CD8-positive, alpha-beta memory T cell (primary cell): ENCODE data around the gene PLXNB3. TPM values are rescaled to one million over a fixed set of nuclear protein-coding genes. Genes with fewer than 3 reads are reported as not detected.
A peak's percentile ranks its signal among the peaks of the same experiment; 100 is the strongest.

Experiments
- CTCF ChIA-PET: fragments of 350-600 bp; sonication (Branson Sonifier 250); formaldehyde crosslinking; loops from one replicate; lab custom pipeline; 2021; ENCODE audit warnings: antibody characterized with exemption; lab: Charles Lee
- POLR2A ChIA-PET: fragments of 350-600 bp; sonication (Branson Sonifier 250); formaldehyde crosslinking; loops from one replicate; lab custom pipeline; 2021; ENCODE audit warnings: antibody characterized with exemption; lab: Charles Lee
- DNase-seq, 5 donors: peaks; one replicate each; pipeline versions ENCODE4 v3.0.0 to v3.0.0-alpha.2; 2020 to 2022; ENCODE audit warnings: mixed read lengths in 1 of 5
- H3K27ac ChIP-seq: one replicate; pipeline ENCODE4 v1.7.0; 2013; ENCODE audit warnings: low read depth, mild to moderate bottlenecking, low read length, moderate library complexity
- H3K27me3 ChIP-seq: 2 replicates; pipeline ENCODE4 v1.7.0; 2013; ENCODE audit warnings: low read length, mild to moderate bottlenecking; ENCODE audit not compliant: insufficient read depth, poor library complexity, severe bottlenecking
- H3K36me3 ChIP-seq: 2 replicates; pipeline ENCODE4 v1.7.0; 2013; ENCODE audit warnings: mild to moderate bottlenecking, low read length, moderate library complexity; ENCODE audit not compliant: insufficient read depth
- H3K4me1 ChIP-seq: 2 replicates; pipeline ENCODE4 v1.7.0; 2013; ENCODE audit warnings: mild to moderate bottlenecking, low read length, moderate library complexity; ENCODE audit not compliant: insufficient read depth
- H3K4me3 ChIP-seq: 2 replicates; pipeline ENCODE4 v1.7.0; 2013; ENCODE audit warnings: mild to moderate bottlenecking, low read length
- H3K9me3 ChIP-seq: 2 replicates; pipeline ENCODE4 v1.7.0; 2013; ENCODE audit warnings: mild to moderate bottlenecking, low read length
- H3K27ac Mint-ChIP-seq, 8 donors: one replicate each; pipeline ENCODE4 v1.8.0; 2020 to 2021; ENCODE audit warnings: mixed read lengths in 8 of 8, mild to moderate bottlenecking in 6 of 8, inconsistent platforms in 3 of 8, moderate library complexity in 3 of 8
- H3K27me3 Mint-ChIP-seq, 2 donors: one replicate each; pipeline ENCODE4 v1.8.0; 2020 to 2021; ENCODE audit warnings: mixed read lengths in 2 of 2, mild to moderate bottlenecking in 1 of 2, moderate library complexity in 1 of 2
- H3K36me3 Mint-ChIP-seq, 3 donors: one replicate each; pipeline ENCODE4 v1.8.0; 2020 to 2021; ENCODE audit warnings: mixed read lengths in 3 of 3, inconsistent platforms in 1 of 3, mild to moderate bottlenecking in 1 of 3
- H3K4me1 Mint-ChIP-seq, 3 donors: one replicate each; pipeline ENCODE4 v1.8.0; 2020 to 2021; ENCODE audit warnings: mixed read lengths in 3 of 3, inconsistent platforms in 1 of 3, mild to moderate bottlenecking in 1 of 3
- H3K4me3 Mint-ChIP-seq, 7 donors: one replicate each; pipeline ENCODE4 v1.8.0; 2020 to 2021; ENCODE audit warnings: mixed read lengths in 7 of 7, mild to moderate bottlenecking in 6 of 7, moderate library complexity in 4 of 7, inconsistent platforms in 2 of 7
- H3K9me3 Mint-ChIP-seq, 5 donors: one replicate each; pipeline ENCODE4 v1.8.0; 2020 to 2022; ENCODE audit warnings: mixed read lengths in 5 of 5, mild to moderate bottlenecking in 3 of 5, moderate library complexity in 2 of 5, inconsistent platforms in 1 of 5
- polyA plus RNA-seq: library from polyadenylated mRNA; unstranded; fragments of 300-500 nt; fragmentation: Illumina TruSeq; gene quantifications from one replicate; pipeline ENCODE4 v1.2.3, GENCODE V29; 2021
- total RNA-seq, 2 experiments: library from RNA; stranded (reverse); gene quantifications; one replicate each; pipeline ENCODE4 v1.2.3, GENCODE V29; 2021

The PLXNB3 gene
- total and polyA plus RNA-seq, 3 experiments from 2014 or later = 0.51 to 0.57 TPM; not detected in 1

- DNase-seq = peak in 1 of 5 donors; percentile 26
- Histone ChIP-seq H3K4me1 (no peaks in the 10 kb centered on the region), H3K4me3 (no peak overlapping the region), H3K9me3 (no peaks in the 10 kb centered on the region), H3K27ac (no peak overlapping the region), H3K27me3 (no peaks in the 10 kb centered on the region), H3K36me3 (no peaks in the 10 kb centered on the region)
- CTCF ChIA-PET = no interaction called here
- no peak overlapping the region for H3K27ac Mint-ChIP-seq
- no peaks in the 10 kb centered on the region for H3K36me3 Mint-ChIP-seq
- peaks cover 0 to 9% (median 0%) of the 10 kb centered on the region in 3 donors for H3K4me1 Mint-ChIP-seq
- no peaks in the 10 kb centered on the region for H3K9me3 Mint-ChIP-seq
- POLR2A ChIA-PET = no interaction called here
- H3K4me3 Mint-ChIP-seq = no peak overlapping the region
- no peaks in the 10 kb centered on the region for H3K27me3 Mint-ChIP-seq
Measured at GRCh38 chrX:153769865-153770600, 6.0 kb downstream of the PLXNB3 start.

GRCh38 chrX:153770601-153771414 is 6.8 kb downstream of the PLXNB3 start:
- no peaks in the 10 kb centered on the region for H3K36me3 Mint-ChIP-seq
- POLR2A ChIA-PET = no interaction called here
- H3K27me3 Mint-ChIP-seq = no peaks in the 10 kb centered on the region
- no peak for DNase-seq
- Histone ChIP-seq H3K4me1 (no peaks in the 10 kb centered on the region), H3K27ac (no peak overlapping the region), H3K4me3 (no peak overlapping the region), H3K9me3 (no peaks in the 10 kb centered on the region), H3K27me3 (no peaks in the 10 kb centered on the region), H3K36me3 (no peaks in the 10 kb centered on the region)
- H3K4me3 Mint-ChIP-seq = no peak overlapping the region
- peaks cover 0 to 9% (median 0%) of the 10 kb centered on the region in 3 donors for H3K4me1 Mint-ChIP-seq
- no peak overlapping the region for H3K27ac Mint-ChIP-seq
- CTCF ChIA-PET = no interaction called here
- no peaks in the 10 kb centered on the region for H3K9me3 Mint-ChIP-seq

- Mint-ChIP-seq H3K27ac (no peak overlapping the region), H3K36me3 (no peaks in the 10 kb centered on the region), H3K9me3 (no peaks in the 10 kb centered on the region), H3K27me3 (no peaks in the 10 kb centered on the region), H3K4me3 (no peak overlapping the region), H3K4me1 (peaks cover 0 to 5% (median 0%) of the 10 kb centered on the region in 3 donors)
- no peaks in the 10 kb centered on the region for H3K9me3 ChIP-seq
- H3K27ac ChIP-seq = no peak overlapping the region
- H3K4me3 ChIP-seq = no peak overlapping the region
- H3K4me1 ChIP-seq = no peaks in the 10 kb centered on the region
- ChIA-PET CTCF (no interaction called here), POLR2A (no interaction called here)
- no peaks in the 10 kb centered on the region for H3K36me3 ChIP-seq
- H3K27me3 ChIP-seq = no peaks in the 10 kb centered on the region
- peak in 1 of 5 donors; percentile 37 for DNase-seq
Measured at GRCh38 chrX:153771415-153772315, 7.6 kb downstream of the PLXNB3 start.

GRCh38 chrX:153772316-153773217 is 8.5 kb downstream of the PLXNB3 start:
- no peak overlapping the region for H3K27ac ChIP-seq
- ChIA-PET CTCF (no interaction called here), POLR2A (no interaction called here)
- H3K36me3 Mint-ChIP-seq = no peaks in the 10 kb centered on the region
- no peaks in the 10 kb centered on the region for H3K9me3 Mint-ChIP-seq
- H3K4me3 Mint-ChIP-seq = no peak overlapping the region
- H3K9me3 ChIP-seq = no peaks in the 10 kb centered on the region
- no peak overlapping the region for H3K4me3 ChIP-seq
- peaks cover 0 to 5% (median 0%) of the 10 kb centered on the region in 3 donors for H3K4me1 Mint-ChIP-seq
- no peaks in the 10 kb centered on the region for H3K27me3 Mint-ChIP-seq
- no peaks in the 10 kb centered on the region for H3K36me3 ChIP-seq
- H3K4me1 ChIP-seq = no peaks in the 10 kb centered on the region
- DNase-seq = peak in 1 of 5 donors; percentile 30
- H3K27ac Mint-ChIP-seq = no peak overlapping the region
- H3K27me3 ChIP-seq = no peaks in the 10 kb centered on the region

GRCh38 chrX:153773218-153773611 is 9.2 kb downstream of the PLXNB3 start:
- H3K9me3 ChIP-seq = no peaks in the 10 kb centered on the region
- POLR2A ChIA-PET = no interaction called here
- H3K27me3 ChIP-seq = no peaks in the 10 kb centered on the region
- Mint-ChIP-seq H3K9me3 (no peaks in the 10 kb centered on the region), H3K27ac (no peak overlapping the region), H3K4me3 (no peak overlapping the region), H3K36me3 (no peaks in the 10 kb centered on the region), H3K4me1 (peaks cover 0 to under 1% (median 0%) of the 10 kb centered on the region in 3 donors), H3K27me3 (no peaks in the 10 kb centered on the region)
- H3K27ac ChIP-seq = no peak overlapping the region
- no peaks in the 10 kb centered on the region for H3K4me1 ChIP-seq
- peak in 1 of 5 donors; percentile 39 for DNase-seq
- CTCF ChIA-PET = no interaction called here
- H3K4me3 ChIP-seq = no peak overlapping the region
- no peaks in the 10 kb centered on the region for H3K36me3 ChIP-seq

- no peaks in the 10 kb centered on the region for H3K9me3 ChIP-seq
- DNase-seq = peak in 1 of 5 donors; percentile 29
- POLR2A ChIA-PET = no interaction called here
- CTCF ChIA-PET = no interaction called here
- H3K36me3 ChIP-seq = no peaks in the 10 kb centered on the region
- Mint-ChIP-seq H3K27ac (no peak overlapping the region), H3K27me3 (no peaks in the 10 kb centered on the region), H3K4me3 (no peak overlapping the region), H3K4me1 (no peaks in the 10 kb centered on the region), H3K9me3 (no peaks in the 10 kb centered on the region), H3K36me3 (no peaks in the 10 kb centered on the region)
- H3K4me1 ChIP-seq = no peaks in the 10 kb centered on the region
- H3K27me3 ChIP-seq = no peaks in the 10 kb centered on the region
- H3K4me3 ChIP-seq = no peak overlapping the region
- H3K27ac ChIP-seq = no peak overlapping the region
Measured at GRCh38 chrX:153773741-153774575, 9.9 kb downstream of the PLXNB3 start.
